ENCODE results near the gene GOLPH3.
"Not testable (repeated sequence)": the region's sequence is repeated elsewhere in the genome, so short reads cannot be mapped to it uniquely, and the experiment has no call there.

GOLPH3 gene

DNA sequence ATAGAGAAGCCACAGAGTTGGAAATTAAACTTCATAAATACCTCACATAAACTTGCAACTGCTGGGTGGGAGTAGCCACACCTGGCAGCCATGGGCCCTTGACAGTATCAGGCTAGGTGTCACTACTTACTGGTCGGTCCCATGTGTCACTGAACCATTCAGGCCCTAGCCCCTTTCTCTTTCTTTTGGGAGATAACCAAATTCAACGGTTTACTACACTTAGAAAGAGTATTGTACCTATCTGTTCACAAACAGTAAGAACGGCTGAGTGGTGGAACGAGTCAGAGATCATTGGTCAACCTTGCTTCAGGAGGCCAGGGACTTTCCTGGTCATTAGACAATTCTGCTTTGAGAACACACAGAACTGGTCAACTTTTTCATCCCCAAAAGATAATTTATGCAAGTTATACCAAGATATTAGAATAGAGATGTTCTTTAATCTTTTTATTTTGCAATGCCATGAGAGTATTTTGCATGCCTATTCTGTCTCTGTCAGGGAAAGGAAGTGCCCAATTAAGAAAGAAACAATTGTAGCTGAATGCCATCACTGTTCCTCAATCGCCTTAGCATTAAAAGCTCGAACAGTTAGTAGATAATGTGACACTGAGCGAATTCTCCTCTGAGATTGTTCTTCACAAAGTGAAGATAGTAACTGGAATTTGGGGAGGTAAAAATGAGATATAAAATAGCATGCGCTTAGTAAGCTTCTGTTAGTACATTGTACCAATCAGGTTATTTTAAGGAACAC is 50.9 kb downstream of the GOLPH3 start:
- peaks cover 0 to 2% (median 0%) of the 10 kb centered on the region in 4 experiments for H3K4me1 ChIP-seq (ENCODE audit: control extremely low read depth in 1 of 4, control insufficient read depth in 4 of 4, insufficient read depth in 4 of 4, low read length in 3 of 4)
- no peak for DNase-seq
- POLR2A ChIA-PET = interaction anchor here (0.5 kb wide), 1 partner anchor 13 kb away, joined by 3 read pairs; no protein-coding TSS in a partner anchor
- 100% methylated on average over 3 of the region's 8 CpGs for WGBS (ENCODE audit: insufficient coverage)
- no peaks in the 10 kb centered on the region for H3K9me3 ChIP-seq (ENCODE audit: control extremely low read depth in 1 of 5, control insufficient read depth in 4 of 5, insufficient read depth in 2 of 5, low read depth in 1 of 5, low read length in 4 of 5)
- H3K27ac ChIP-seq (ENCODE audit: insufficient read depth in 1 of 2, low read depth in 1 of 2, low read length in 2 of 2, poor library complexity in 1 of 2, severe bottlenecking in 2 of 2) = no peak overlapping the region
- H3K27me3 ChIP-seq (replicated peaks in 2 of 5; ENCODE audit: control insufficient read depth in 4 of 5, insufficient read depth in 5 of 5, low read length in 4 of 5) = no peaks in the 10 kb centered on the region
- CTCF ChIA-PET = interaction anchor here (0.8 to 1.3 kb wide), 2 partner anchors 8 to 9 kb away, joined by 3 read pairs; no protein-coding TSS in a partner anchor
- H3K4me3 ChIP-seq (ENCODE audit: control insufficient read depth in 1 of 7, extremely low read depth in 1 of 7, insufficient read depth in 4 of 7, low read depth in 2 of 7, low read length in 6 of 7) = no peak overlapping the region
- peaks cover 26 to 83% (median 52%) of the 10 kb centered on the region in 4 experiments for H3K36me3 ChIP-seq (ENCODE audit: control insufficient read depth in 4 of 4, insufficient read depth in 4 of 4, low read length in 3 of 4)

DNA sequence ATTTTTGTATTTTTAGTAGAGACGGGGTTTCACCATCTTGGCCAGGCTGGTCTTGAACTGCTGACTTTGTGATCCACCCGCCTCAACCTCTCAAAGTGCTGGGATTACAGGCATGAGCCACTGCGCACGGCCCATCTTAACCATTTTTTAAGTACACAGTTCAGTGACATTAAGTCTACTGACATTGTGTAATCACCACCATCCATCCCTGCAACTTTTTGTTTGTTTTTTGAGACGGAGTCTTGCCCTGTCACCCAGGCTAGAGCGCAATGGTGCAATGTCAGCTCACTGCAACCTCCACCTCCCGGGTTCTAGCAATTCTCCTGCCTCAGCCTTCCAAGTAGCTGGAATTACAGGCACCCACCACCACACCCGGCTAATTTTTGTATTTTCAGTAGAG is 55.2 kb downstream of the GOLPH3 start:
- H3K4me1 ChIP-seq (ENCODE audit: control extremely low read depth in 1 of 4, control insufficient read depth in 4 of 4, insufficient read depth in 4 of 4, low read length in 3 of 4); DNase-seq; H3K4me3 ChIP-seq (ENCODE audit: control insufficient read depth in 1 of 7, extremely low read depth in 1 of 7, insufficient read depth in 4 of 7, low read depth in 2 of 7, low read length in 6 of 7); CTCF ChIA-PET; H3K27ac ChIP-seq (ENCODE audit: insufficient read depth in 1 of 2, low read depth in 1 of 2, low read length in 2 of 2, poor library complexity in 1 of 2, severe bottlenecking in 2 of 2); H3K9me3 ChIP-seq (ENCODE audit: control extremely low read depth in 1 of 5, control insufficient read depth in 4 of 5, insufficient read depth in 2 of 5, low read depth in 1 of 5, low read length in 4 of 5); H3K27me3 ChIP-seq (replicated peaks in 2 of 5; ENCODE audit: control insufficient read depth in 4 of 5, insufficient read depth in 5 of 5, low read length in 4 of 5): not testable (repeated sequence)
- POLR2A ChIA-PET = interaction anchor here (1.0 kb wide), 1 partner anchor 13 kb away, joined by 3 read pairs; no protein-coding TSS in a partner anchor
- WGBS (ENCODE audit: insufficient coverage) = 98% methylated on average over 5 of the region's 8 CpGs
- H3K36me3 ChIP-seq (ENCODE audit: control insufficient read depth in 4 of 4, insufficient read depth in 4 of 4, low read length in 3 of 4) = peaks cover 20 to 64% (median 42%) of the 10 kb centered on the region in 4 experiments

DNA sequence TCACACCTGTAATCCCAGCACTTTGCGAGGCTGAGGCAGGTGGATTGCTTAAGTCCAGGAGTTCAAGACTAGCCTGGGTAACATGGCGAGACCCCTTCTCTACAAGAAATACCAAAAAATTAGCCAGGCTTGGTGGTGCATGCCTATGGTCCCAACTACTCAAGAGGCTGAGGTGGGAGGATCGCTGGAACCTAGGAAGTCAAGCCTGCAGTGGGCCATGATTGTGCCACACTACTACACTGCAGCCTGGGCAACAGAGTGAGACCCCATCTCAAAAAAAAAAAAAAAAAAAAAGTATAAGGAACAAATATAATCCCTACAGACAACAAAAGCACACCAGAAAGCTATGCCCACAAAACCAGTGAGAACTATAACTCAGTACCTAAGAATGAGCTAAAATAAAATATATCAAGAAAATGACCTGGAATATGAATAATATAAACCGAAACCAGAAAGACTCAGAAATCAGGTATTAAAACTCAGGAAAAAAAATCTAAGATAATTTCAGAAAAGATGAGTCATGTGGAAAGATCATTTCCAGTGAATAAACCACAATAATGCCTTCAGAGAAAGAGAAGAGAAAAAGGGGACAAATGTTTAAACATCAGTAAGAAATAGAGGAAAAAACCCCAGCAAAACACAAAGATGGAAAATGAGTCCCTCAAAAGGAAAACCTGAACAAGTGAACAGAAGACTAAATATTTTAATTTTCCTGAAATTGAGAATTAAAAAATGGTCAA is 57.4 kb downstream of the GOLPH3 start:
- ChIA-PET CTCF (interaction anchor here (1.3 to 1.7 kb wide), 3 partner anchors 8 to 23 kb away, joined by 3 to 5 read pairs (median 5); no protein-coding TSS in a partner anchor), POLR2A (interaction anchor here (0.6 kb wide), 1 partner anchor 13 kb away, joined by 4 read pairs; no protein-coding TSS in a partner anchor)
- no CpG with 5 or more reads among the region's 4 CpGs for WGBS (ENCODE audit: insufficient coverage)
- H3K4me3 ChIP-seq (ENCODE audit: control insufficient read depth in 1 of 7, extremely low read depth in 1 of 7, insufficient read depth in 4 of 7, low read depth in 2 of 7, low read length in 6 of 7) = no peak overlapping the region
- H3K27me3 ChIP-seq (replicated peaks in 2 of 5; ENCODE audit: control insufficient read depth in 4 of 5, insufficient read depth in 5 of 5, low read length in 4 of 5) = no peaks in the 10 kb centered on the region
- H3K36me3 ChIP-seq (ENCODE audit: control insufficient read depth in 4 of 4, insufficient read depth in 4 of 4, low read length in 3 of 4) = peaks cover 19 to 57% (median 37%) of the 10 kb centered on the region in 4 experiments
- H3K27ac ChIP-seq (ENCODE audit: insufficient read depth in 1 of 2, low read depth in 1 of 2, low read length in 2 of 2, poor library complexity in 1 of 2, severe bottlenecking in 2 of 2) = no peak overlapping the region
- peaks cover 0 to 6% (median 0%) of the 10 kb centered on the region in 4 experiments for H3K4me1 ChIP-seq (ENCODE audit: control extremely low read depth in 1 of 4, control insufficient read depth in 4 of 4, insufficient read depth in 4 of 4, low read length in 3 of 4)
- no peaks in the 10 kb centered on the region for H3K9me3 ChIP-seq (ENCODE audit: control extremely low read depth in 1 of 5, control insufficient read depth in 4 of 5, insufficient read depth in 2 of 5, low read depth in 1 of 5, low read length in 4 of 5)
- DNase-seq = no peak

GRCh38 chr5:32115985-32116384 is 58.1 kb downstream of the GOLPH3 start:
- Histone ChIP-seq H3K4me1 (ENCODE audit: control extremely low read depth in 1 of 4, control insufficient read depth in 4 of 4, insufficient read depth in 4 of 4, low read length in 3 of 4) (peaks cover 0 to 6% (median 0%) of the 10 kb centered on the region in 4 experiments), H3K27ac (ENCODE audit: insufficient read depth in 1 of 2, low read depth in 1 of 2, low read length in 2 of 2, poor library complexity in 1 of 2, severe bottlenecking in 2 of 2) (no peak overlapping the region), H3K4me3 (ENCODE audit: control insufficient read depth in 1 of 7, extremely low read depth in 1 of 7, insufficient read depth in 4 of 7, low read depth in 2 of 7, low read length in 6 of 7) (no peak overlapping the region), H3K27me3 (replicated peaks in 2 of 5; ENCODE audit: control insufficient read depth in 4 of 5, insufficient read depth in 5 of 5, low read length in 4 of 5) (no peaks in the 10 kb centered on the region), H3K9me3 (ENCODE audit: control extremely low read depth in 1 of 5, control insufficient read depth in 4 of 5, insufficient read depth in 2 of 5, low read depth in 1 of 5, low read length in 4 of 5) (no peaks in the 10 kb centered on the region), H3K36me3 (ENCODE audit: control insufficient read depth in 4 of 4, insufficient read depth in 4 of 4, low read length in 3 of 4) (peaks cover 16 to 57% (median 38%) of the 10 kb centered on the region in 4 experiments)
- 100% methylated on average over 2 of the region's 3 CpGs for WGBS (ENCODE audit: insufficient coverage)
- peak in 1 of 3 donors; percentile 21 for DNase-seq
- CTCF ChIA-PET = interaction anchor here (0.9 to 1.7 kb wide), 4 partner anchors 8 to 23 kb away, joined by 3 to 5 read pairs (median 4); no protein-coding TSS in a partner anchor
- POLR2A ChIA-PET = interaction anchor here (0.6 kb wide), 1 partner anchor 12 kb away, joined by 4 read pairs; no protein-coding TSS in a partner anchor

DNA sequence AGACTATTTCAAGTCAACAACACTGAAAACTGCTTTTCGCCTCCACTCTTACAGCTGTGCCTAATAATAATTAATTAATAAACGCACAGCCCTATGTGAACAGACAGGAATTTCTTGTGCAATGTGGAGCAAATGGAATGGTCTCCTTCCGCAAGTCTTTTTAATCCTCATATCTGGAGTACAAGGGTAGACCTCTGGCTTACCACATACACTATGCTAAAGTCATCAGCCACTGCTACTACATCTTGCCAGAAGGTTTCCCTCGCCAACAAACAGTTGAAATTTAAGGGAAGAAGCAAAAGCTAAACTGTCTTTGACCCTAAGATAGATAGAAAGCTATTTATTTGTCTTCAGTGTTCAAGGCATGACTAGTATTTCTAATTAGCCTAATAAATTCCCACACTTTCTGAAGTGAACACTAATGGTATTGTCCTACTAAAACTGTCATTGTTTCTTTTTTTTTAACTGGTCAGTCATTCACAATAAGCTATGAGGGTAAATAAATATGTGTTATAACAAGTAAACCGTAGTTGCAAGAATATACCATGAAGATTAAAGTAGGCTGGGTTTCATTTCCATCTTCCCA is 63.9 kb downstream of the GOLPH3 start:
- H3K4me3 ChIP-seq (ENCODE audit: control insufficient read depth in 1 of 7, extremely low read depth in 1 of 7, insufficient read depth in 4 of 7, low read depth in 2 of 7, low read length in 6 of 7) = no peak overlapping the region
- H3K9me3 ChIP-seq (ENCODE audit: control extremely low read depth in 1 of 5, control insufficient read depth in 4 of 5, insufficient read depth in 2 of 5, low read depth in 1 of 5, low read length in 4 of 5) = no peaks in the 10 kb centered on the region
- no peaks in the 10 kb centered on the region for H3K27me3 ChIP-seq (replicated peaks in 2 of 5; ENCODE audit: control insufficient read depth in 4 of 5, insufficient read depth in 5 of 5, low read length in 4 of 5)
- peaks cover 11 to 75% (median 51%) of the 10 kb centered on the region in 4 experiments for H3K36me3 ChIP-seq (ENCODE audit: control insufficient read depth in 4 of 4, insufficient read depth in 4 of 4, low read length in 3 of 4)
- 100% methylated on average over 2 of the region's 5 CpGs for WGBS (ENCODE audit: insufficient coverage)
- no peak for DNase-seq
- CTCF ChIA-PET = interaction anchor here (1.4 kb wide), 1 partner anchor 285 kb away, joined by 4 read pairs; no protein-coding TSS in a partner anchor
- POLR2A ChIA-PET = no interaction called here
- H3K27ac ChIP-seq (ENCODE audit: insufficient read depth in 1 of 2, low read depth in 1 of 2, low read length in 2 of 2, poor library complexity in 1 of 2, severe bottlenecking in 2 of 2) = no peak overlapping the region
- H3K4me1 ChIP-seq (ENCODE audit: control extremely low read depth in 1 of 4, control insufficient read depth in 4 of 4, insufficient read depth in 4 of 4, low read length in 3 of 4) = no peaks in the 10 kb centered on the region

- no peak overlapping the region for H3K4me3 ChIP-seq (ENCODE audit: control insufficient read depth in 1 of 7, extremely low read depth in 1 of 7, insufficient read depth in 4 of 7, low read depth in 2 of 7, low read length in 6 of 7)
- no peaks in the 10 kb centered on the region for H3K9me3 ChIP-seq (ENCODE audit: control extremely low read depth in 1 of 5, control insufficient read depth in 4 of 5, insufficient read depth in 2 of 5, low read depth in 1 of 5, low read length in 4 of 5)
- H3K36me3 ChIP-seq (ENCODE audit: control insufficient read depth in 4 of 4, insufficient read depth in 4 of 4, low read length in 3 of 4) = peaks cover 11 to 83% (median 51%) of the 10 kb centered on the region in 4 experiments
- H3K4me1 ChIP-seq (ENCODE audit: control extremely low read depth in 1 of 4, control insufficient read depth in 4 of 4, insufficient read depth in 4 of 4, low read length in 3 of 4) = no peaks in the 10 kb centered on the region
- ChIA-PET CTCF (interaction anchor here (0.8 to 2.5 kb wide), 3 partner anchors 10 to 284 kb away, joined by 3 to 8 read pairs (median 4); no protein-coding TSS in a partner anchor), POLR2A (no interaction called here)
- no peak for DNase-seq
- 91% methylated on average over 5 of the region's 10 CpGs for WGBS (ENCODE audit: insufficient coverage)
- no peaks in the 10 kb centered on the region for H3K27me3 ChIP-seq (replicated peaks in 2 of 5; ENCODE audit: control insufficient read depth in 4 of 5, insufficient read depth in 5 of 5, low read length in 4 of 5)
- no peak overlapping the region for H3K27ac ChIP-seq (ENCODE audit: insufficient read depth in 1 of 2, low read depth in 1 of 2, low read length in 2 of 2, poor library complexity in 1 of 2, severe bottlenecking in 2 of 2)
Observed at GRCh38 chr5:32109236-32109635, 64.9 kb downstream of the GOLPH3 start.
